Middle frontal gyrus (tissue), 1 donor: ENCODE results near the gene TRAPPC2B.
"Not testable (repeated sequence)": the region's sequence is repeated elsewhere in the genome, so short reads cannot be mapped to it uniquely, and the experiment has no call there.

Source experiments
- DNase-seq: peaks from one replicate; pipeline ENCODE4 v3.0.0-alpha.2; 2015; ENCODE audit warnings: low spot score; ENCODE audit errors: extremely low spot score

Gene TRAPPC2B

DNA sequence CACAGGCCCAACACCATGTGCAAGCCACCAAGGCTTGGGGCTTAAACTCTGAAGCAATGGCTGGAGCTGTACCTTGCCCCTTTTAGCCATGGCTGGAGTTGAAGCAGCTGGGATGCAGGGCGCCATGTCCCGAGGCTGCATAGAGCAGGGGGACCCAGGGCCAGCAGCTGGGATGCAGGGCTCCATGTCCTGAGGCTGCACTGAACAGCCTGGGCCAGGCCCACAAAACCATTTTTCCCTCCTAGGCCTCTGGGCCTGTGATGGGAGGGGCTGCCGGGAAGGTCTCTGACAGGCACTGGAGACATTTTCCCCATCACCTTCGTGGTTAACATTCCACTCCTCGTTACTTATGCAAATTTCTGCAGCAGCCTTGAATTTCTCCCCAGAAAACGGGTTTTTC, 10.8 kb downstream of the TRAPPC2B start:
- DNase-seq: no peak

DNA sequence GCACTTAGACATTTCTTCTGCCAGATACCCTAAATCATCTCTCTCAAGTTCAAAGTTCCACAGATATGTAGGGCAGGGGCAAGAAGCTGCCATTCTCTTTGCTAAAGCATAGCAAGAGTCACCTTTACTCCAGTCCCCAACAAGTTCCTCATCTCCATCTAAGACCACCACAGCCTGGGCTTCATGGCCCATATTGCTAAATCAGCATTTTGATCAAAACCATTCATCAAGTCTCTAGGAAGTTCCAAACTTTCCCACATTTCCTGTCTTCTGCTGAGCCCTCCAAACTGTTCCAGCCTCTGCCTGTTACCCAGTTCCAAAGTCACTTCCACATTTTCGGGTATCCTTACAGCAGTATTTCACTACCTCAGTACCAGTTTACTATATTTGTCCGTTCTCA, 11.3 kb downstream of the TRAPPC2B start:
- not testable (repeated sequence) for DNase-seq

DNA sequence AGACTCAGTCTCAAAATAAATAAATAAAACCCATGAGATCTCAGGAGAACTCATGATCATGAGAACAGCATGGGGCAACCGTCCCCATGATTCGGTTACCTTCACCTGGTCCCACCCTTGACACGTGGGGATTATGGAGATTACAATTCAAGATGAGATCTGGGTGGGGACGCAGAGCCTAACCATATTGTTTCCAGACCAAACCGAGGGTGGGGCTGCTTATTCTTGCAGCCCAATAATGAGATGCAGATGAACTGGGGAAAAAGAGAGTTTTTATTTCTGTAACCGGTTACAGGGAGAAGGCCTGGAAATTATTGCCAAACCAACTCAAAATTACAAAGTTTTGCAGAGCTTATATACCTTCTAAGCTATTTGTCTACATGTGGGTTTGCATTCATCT, 12.8 kb downstream of the TRAPPC2B start:
- DNase-seq: no peak

DNA sequence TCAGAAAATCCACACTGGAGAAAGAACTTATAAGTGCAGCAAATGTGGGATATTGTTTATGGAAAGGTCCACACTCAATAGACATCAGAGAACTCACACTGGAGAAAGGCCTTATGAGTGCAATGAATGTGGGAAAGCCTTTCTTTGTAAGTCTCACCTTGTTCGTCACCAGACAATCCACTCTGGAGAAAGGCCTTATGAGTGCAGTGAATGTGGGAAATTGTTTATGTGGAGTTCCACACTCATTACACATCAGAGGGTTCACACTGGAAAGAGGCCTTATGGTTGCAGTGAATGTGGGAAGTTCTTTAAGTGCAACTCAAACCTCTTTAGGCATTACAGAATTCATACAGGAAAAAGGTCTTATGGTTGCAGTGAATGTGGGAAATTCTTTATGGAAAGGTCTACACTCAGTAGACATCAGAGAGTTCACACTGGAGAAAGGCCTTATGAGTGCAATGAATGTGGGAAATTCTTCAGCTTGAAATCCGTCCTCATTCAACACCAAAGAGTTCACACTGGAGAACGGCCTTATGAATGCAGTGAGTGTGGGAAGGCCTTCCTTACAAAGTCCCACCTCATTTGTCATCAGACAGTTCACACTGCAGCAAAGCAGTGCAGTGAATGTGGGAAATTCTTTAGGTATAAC, 14.3 kb downstream of the TRAPPC2B start:
- DNase-seq: no peak

DNA sequence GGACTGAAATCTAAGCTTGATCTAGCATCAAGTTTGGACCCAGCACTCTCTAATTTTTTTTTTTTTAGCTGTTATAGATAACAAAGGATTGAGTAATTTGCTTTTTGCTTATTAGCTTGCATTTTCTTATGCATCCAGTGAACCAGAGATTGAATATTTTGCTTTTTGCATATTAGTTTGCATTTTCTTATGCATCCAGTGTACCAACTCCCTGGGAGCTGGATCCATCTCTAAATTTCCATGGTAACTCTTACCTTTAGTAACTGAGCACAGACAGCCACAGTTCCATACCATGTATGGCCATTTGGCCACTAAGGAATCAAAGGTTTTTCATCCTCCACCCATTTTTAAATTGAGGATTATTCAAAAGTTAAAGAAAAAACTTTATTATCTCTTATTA, 17.6 kb downstream of the TRAPPC2B start:
- no peak for DNase-seq

DNA sequence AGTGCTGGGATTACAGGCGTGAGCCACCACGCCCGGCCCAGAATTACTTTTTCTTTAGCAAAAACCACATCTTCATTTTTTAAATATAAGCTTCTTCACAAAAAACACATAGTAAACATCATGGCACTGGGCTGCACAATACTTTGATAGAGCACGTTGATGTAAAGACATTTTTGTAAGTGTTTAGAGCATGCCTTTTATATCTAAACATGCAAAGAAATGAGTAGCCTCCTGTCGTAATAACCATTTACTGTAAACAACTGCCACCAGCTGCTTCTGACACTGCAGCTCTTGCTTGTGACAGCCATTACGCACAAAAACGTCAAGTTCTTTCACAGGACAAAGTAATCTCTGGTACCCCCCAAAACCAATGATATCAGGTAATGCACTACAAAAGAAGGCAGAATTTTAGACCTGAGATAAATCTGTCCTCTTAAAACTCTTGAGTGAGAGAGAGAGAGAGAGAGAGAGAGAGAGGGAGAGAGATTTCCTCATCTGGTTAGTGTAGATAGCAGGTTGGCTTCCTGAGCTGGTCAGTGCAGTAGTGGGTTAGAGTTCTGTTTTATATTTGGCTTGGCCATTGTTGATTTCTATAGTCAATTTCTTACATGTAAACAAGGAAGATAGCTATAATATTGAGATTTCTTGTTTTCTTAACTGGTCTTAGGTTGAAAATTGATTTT, 19.6 kb downstream of the TRAPPC2B start:
- no peak for DNase-seq

DNA sequence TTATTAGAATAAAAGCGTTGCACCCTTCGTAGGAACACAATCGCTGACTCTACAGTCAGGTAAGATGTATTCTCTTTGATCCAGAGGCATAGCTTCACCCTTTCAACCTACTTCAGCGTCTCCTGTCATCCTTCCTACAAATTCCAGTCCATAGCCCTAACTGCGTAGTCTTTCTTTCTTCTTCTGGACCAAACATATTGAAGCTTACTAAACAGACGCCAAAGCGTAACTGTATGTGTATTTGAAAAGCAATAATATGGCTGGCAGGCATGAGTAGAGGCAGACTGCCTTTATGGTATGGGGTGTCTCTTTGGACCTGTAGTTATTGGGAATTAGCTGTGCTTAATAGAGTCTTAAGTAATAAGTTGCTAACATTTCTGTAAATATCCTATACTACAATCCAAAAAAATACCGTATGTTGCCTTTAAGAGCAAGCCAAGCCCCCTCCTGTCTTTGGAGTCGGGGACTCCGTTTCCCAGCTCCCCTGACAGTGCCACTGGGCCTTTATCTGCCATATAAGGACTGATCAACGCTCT, 25.9 kb downstream of the TRAPPC2B start:
- no peak for DNase-seq

DNA sequence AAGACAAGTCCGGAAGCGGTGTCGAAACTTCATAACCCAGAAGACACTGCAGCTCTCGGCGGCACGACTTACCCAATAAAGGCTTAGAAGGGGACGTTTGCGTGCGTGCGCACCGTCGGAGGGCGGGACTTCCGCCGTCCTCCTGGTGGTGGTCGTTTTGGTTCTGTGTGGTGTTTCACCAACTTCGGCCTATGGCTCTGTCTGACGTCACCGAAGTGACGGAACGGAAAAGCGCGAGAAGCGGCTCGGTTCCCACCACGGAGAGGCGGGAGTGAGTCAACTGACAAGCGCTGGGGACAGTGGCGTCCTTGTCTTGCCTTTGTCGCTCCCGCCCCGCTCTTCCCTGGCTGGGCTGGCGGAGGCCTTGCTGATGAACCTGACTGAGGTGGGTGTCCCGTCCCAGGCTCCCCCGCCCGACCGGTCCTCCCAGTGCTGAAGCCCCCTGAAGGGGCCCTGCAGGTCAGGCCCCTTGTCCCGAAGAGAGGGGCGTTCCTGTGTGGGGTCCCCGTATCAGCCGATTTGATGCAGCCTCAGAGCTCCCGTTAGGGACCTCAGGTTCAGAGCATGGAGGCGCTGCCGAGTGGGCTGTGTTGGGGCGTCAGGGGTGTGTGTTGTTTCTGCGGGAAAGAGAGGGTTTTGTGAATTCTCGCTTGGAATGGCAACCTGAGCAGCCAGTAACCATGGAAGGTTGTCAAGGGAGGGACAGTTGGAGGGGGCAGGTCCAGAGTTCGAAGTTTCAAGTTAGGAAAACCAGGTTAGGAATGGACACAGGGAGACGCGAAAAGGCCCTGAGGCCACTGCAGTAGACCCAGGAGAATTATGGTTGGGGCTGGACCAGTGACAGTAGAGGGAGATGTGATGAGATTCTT, 26.6 kb downstream of the TRAPPC2B start, which contains the start of gene ZNF548:
ZNF548 (plus strand) TSS at position 125 of the 869 bp plus-strand sequence; CDS start at position 371, 246 bp downstream.
- peak; percentile 97 for DNase-seq

DNA sequence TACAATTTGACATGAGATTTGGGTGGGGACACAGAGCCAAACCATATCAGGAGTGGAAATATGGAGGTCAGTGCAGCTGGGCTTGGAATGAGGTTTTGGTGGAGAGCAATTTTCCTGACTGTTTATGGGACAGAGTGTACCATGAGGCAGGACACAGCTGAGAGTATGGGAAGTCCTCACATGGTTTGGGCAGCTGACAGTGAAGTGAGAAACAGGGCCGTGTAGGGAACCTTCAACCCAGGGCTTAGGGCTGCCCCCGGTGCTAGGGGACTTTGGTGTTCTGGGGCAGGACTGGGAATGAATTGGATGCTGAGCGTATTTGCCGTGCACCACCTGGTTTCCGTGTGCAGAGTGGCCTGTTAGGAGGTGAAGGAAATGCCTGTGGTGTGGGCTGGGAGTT, 32.4 kb downstream of the TRAPPC2B start:
- no peak for DNase-seq

DNA sequence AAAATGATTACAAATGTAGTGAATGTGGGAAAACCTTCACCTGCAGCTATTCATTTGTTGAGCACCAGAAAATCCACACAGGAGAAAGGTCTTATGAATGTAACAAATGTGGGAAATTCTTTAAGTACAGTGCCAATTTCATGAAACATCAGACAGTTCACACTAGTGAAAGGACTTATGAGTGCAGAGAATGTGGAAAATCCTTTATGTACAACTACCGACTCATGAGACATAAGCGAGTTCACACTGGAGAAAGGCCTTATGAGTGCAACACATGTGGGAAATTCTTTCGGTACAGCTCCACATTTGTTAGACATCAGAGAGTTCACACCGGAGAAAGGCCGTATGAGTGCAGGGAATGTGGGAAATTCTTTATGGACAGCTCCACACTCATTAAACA, 35.5 kb downstream of the TRAPPC2B start:
- no peak for DNase-seq

DNA sequence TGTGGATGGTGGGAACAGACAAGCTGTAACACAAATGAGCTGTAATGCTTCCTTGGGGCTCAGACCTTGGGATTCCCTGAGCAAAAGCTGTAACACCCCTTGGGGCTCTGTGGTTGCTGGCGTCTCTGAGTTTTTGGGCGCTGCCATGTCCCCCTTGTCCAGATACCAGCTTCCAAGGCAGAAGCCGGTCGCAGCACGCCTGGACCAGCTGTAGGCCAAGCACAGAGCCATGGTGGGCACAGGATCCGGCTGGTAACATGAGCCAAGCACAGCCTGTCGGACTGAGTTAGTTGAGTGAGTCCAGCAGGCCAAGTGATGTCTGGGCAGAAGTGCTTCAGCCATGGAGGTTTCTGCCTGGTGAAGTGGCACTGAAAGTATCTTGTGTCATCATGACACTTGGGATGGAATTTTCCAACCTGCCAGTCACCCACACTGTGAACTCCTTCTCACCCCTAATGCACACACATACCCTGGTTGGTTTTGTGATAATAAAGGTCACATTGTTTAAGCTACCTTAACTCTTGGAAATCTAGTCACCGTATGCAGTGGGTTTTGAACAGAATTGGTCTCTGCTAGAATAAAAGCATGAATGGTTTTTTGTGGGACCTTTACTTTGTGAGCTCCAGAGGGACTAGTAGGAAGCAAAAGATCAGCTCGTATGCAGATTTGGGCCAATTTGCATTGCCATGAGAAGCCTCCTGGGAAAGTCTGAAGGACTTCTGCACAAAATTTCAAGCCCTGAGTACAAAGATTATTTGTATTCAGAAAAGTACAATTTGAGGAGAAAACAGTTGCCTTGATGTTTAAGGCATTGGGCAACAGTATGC, 40.6 kb downstream of the TRAPPC2B start:
- DNase-seq: no peak

DNA sequence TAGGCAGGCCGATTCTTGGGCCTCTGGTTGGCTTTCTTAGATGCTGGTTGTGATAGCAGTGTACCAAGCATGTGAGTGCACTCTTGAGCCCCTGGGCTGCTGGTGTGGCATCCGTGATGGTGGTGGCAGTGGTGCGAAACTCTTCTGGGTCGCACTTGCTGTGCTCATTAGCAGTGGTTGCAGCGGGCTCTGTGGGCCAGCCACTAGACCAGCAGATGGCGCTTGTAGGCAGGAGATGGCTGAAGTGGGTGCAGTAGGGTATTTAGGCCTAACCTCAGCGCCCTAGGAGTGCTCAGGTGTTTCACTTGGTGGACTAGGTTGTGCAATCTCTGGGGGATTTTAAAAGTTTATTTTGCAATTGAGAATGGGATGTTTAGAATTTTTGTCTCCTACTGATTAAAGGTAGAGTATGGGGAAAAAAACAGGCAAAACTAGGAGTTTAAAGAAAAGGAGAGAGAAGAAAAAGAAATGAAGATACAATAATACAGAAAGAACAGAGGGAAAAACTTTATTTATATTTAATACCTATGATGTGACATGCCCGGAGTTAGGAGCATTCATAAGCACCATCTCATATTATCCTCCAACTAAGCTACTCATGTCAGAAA, 43.3 kb downstream of the TRAPPC2B start:
- no peak for DNase-seq

DNA sequence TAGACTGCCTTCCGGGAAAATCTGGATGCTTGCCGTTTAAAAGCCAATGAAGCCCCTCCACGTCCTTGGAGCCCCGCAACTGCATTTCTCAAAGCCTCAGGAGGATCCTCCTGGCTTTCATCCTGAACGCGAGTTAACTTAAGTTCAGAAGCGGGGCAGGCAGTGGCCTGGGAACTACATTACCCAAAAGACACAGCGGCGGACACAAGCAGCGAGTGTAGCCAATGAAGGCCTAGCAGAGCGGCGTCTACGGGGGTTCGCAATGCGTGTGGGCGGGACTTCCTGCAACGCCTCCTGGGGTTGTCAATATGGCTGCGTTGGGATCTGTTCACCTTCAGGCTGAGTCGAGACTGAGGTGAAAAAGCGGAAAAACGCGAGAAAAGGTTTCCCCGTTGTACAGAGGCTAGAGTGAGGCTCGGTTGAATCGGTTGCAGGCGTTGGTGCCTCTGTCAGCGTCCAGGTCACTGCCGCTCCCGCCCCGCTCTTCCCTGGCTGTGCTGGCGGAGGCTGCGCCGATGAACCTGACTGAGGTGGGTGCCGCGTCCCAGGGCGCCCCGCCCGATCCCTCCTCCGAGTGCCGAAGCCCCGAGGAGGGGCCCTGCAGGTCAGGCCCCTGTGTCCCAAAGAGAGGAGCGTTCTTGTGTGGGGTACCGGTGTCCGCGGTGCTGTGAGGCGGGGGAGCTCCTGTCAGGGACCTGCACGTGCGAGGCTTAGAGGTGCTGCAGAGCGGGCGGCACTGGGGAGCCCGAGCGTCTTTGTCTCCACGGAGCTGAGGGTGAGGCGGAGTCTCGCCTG, 47.7 kb downstream of the TRAPPC2B start, which contains the start of gene ZNF17:
ZNF17 (plus strand) TSS at position 285 of the 795 bp plus-strand sequence. CDS start 2,455 bp downstream, outside the sequence.
- peak; percentile 93 for DNase-seq
